Neutrophil (primary cell): Measurements from ENCODE around the gene DMD.

Source experiments
- H3K27ac ChIP-seq: fragments of 200-600 bp; sonication (generic); 2 replicates; pipeline ENCODE4 v1.5.1; 2016; ENCODE audit warnings: mild to moderate bottlenecking, moderate library complexity
- H3K27me3 ChIP-seq: fragments of 200-600 bp; sonication (generic); 2 replicates; pipeline ENCODE4 v1.6.0; 2016; ENCODE audit warnings: mild to moderate bottlenecking
- H3K36me3 ChIP-seq: fragments of 200-600 bp; sonication (generic); 2 replicates; pipeline ENCODE4 v1.5.1; 2017
- H3K4me1 ChIP-seq, 2 experiments: fragments of 200-600 bp in 1 of 2; sonication (generic) in 1 of 2; 1 replicate in 1 of 2; 2 replicates in 1 of 2; pipeline versions ENCODE4 v1.5.1 to v1.6.1; 2013 to 2016; ENCODE audit warnings: low read depth in 1 of 2, low read length in 1 of 2, mild to moderate bottlenecking in 1 of 2, moderate library complexity in 1 of 2; ENCODE audit not compliant: control insufficient read depth in 1 of 2, insufficient read depth in 1 of 2
- H3K4me3 ChIP-seq, 2 experiments: fragments of 200-600 bp in 1 of 2; sonication (generic) in 1 of 2; 1 replicate in 1 of 2; 2 replicates in 1 of 2; pipeline ENCODE4 v1.5.1; 2013 to 2016; ENCODE audit warnings: low read depth in 1 of 2, low read length in 1 of 2, mild to moderate bottlenecking in 1 of 2, moderate library complexity in 1 of 2
- H3K9me3 ChIP-seq: fragments of 200-600 bp; sonication (generic); 2 replicates; pipeline ENCODE4 v1.5.1; 2016
- TF ChIP-seq, protein P1 (sequence below): fragments of 200-600 bp; sonication (generic); IDR thresholded peaks from 2 replicates; pipeline ENCODE4 v1.5.1; 2016; ENCODE audit warnings: antibody characterized with exemption

The DMD gene

GRCh38 chrX:32195611-32196010 lies 1015.7 kb downstream of the DMD start:
- TF ChIP-seq, protein P1, sequence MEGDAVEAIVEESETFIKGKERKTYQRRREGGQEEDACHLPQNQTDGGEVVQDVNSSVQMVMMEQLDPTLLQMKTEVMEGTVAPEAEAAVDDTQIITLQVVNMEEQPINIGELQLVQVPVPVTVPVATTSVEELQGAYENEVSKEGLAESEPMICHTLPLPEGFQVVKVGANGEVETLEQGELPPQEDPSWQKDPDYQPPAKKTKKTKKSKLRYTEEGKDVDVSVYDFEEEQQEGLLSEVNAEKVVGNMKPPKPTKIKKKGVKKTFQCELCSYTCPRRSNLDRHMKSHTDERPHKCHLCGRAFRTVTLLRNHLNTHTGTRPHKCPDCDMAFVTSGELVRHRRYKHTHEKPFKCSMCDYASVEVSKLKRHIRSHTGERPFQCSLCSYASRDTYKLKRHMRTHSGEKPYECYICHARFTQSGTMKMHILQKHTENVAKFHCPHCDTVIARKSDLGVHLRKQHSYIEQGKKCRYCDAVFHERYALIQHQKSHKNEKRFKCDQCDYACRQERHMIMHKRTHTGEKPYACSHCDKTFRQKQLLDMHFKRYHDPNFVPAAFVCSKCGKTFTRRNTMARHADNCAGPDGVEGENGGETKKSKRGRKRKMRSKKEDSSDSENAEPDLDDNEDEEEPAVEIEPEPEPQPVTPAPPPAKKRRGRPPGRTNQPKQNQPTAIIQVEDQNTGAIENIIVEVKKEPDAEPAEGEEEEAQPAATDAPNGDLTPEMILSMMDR = no peak
- Histone ChIP-seq H3K9me3 (no peaks in the 10 kb centered on the region), H3K27ac (no peak overlapping the region), H3K27me3 (no peaks in the 10 kb centered on the region), H3K4me1 (no peaks in the 10 kb centered on the region), H3K4me3 (no peak overlapping the region), H3K36me3 (no peaks in the 10 kb centered on the region)

DNA sequence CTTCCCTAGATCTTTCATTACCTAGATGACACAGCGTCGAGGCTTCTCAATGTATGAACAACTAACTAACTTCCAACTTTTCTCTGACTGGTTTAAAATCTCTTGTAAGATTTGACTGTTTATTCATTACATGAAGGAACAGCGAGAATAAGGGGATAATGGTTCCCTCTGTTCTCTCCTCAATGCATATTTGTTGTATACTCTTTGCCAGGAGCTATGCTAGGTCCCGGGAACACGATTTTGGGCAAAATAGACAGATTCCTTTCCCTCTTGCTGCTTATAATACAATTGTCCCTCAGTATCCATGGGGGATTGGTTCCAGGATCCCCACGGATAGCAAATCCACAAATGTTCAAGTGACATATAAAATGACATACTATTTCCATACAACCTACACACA lies 1020.0 kb downstream of the DMD start:
- no peaks in the 10 kb centered on the region for H3K36me3 ChIP-seq
- H3K4me1 ChIP-seq = no peaks in the 10 kb centered on the region
- H3K27ac ChIP-seq = no peak overlapping the region
- no peak overlapping the region for H3K4me3 ChIP-seq
- H3K27me3 ChIP-seq = no peaks in the 10 kb centered on the region
- TF ChIP-seq, protein P1 = no peak
- H3K9me3 ChIP-seq = no peaks in the 10 kb centered on the region

DNA sequence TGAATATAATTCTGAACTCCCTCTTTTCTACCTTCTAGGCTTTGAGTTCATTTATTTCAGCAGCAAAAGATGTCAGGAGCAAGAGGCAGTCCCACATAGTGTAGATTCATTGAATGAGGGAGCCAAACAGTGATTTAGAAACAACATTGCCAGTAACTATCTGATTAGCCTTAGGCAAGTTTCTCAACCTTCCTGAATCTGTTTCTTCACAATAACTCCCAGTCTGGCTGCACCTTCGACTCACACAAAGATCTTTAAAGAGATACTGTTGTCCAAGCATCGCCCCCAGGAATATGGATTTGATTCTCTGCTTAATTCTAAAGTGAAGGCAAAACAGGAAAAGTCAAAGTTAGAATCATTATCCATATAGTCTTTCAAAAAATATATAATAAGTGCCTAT lies 1026.2 kb downstream of the DMD start:
- H3K36me3 ChIP-seq = no peaks in the 10 kb centered on the region
- no peak overlapping the region for H3K4me3 ChIP-seq
- TF ChIP-seq, protein P1 = no peak
- no peak overlapping the region for H3K27ac ChIP-seq
- no peaks in the 10 kb centered on the region for H3K27me3 ChIP-seq
- H3K9me3 ChIP-seq = no peaks in the 10 kb centered on the region
- H3K4me1 ChIP-seq = no peaks in the 10 kb centered on the region

- no peak overlapping the region for H3K27ac ChIP-seq
- H3K27me3 ChIP-seq = no peaks in the 10 kb centered on the region
- no peaks in the 10 kb centered on the region for H3K9me3 ChIP-seq
- TF ChIP-seq, protein P1 = no peak
- no peak overlapping the region for H3K4me3 ChIP-seq
- H3K36me3 ChIP-seq = no peaks in the 10 kb centered on the region
- no peaks in the 10 kb centered on the region for H3K4me1 ChIP-seq
Observed at GRCh38 chrX:32183066-32183465, 1028.3 kb downstream of the DMD start.

DNA sequence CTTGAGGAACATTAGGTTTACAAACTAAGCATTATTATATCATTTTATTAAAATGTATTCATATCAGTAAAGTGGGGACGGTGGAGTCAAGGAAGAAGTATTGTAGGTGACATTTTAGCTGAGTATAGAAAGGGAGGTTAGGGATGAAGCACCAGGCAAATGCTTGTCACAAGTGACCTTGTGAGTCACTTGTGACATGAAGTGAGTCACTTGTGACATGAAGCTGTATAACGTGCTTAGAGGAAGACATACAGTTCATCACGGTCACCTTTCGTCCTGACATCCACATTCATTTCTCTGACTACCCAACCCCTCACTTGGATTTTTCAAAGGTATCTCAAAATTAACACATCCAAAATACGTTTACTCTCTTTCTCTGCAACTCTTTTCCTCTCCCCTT lies 1034.8 kb downstream of the DMD start:
- no peaks in the 10 kb centered on the region for H3K4me1 ChIP-seq
- H3K4me3 ChIP-seq = no peak overlapping the region
- H3K36me3 ChIP-seq = no peaks in the 10 kb centered on the region
- no peak overlapping the region for H3K27ac ChIP-seq
- TF ChIP-seq, protein P1 = no peak
- H3K9me3 ChIP-seq = no peaks in the 10 kb centered on the region
- H3K27me3 ChIP-seq = no peaks in the 10 kb centered on the region

DNA sequence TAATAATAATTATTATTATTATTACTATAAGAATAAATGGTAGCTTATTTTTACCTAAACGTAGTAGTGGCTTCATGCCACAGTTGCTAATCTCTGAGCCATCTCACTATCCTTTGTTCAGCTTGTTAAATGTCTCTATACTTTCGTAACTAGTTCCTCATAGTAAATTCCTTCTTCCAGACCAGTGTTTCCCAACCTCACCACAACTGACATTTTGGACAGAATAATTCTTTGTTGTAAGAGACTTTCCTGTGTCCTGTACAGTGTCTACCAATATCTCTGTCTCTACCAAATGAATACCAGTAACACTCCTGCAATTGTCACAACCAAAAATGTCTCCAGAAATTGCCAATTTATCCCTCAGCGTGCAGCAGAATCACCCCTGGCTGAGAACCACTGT lies 1040.9 kb downstream of the DMD start:
- Histone ChIP-seq H3K4me3 (no peak overlapping the region), H3K36me3 (no peaks in the 10 kb centered on the region), H3K27ac (no peak overlapping the region), H3K27me3 (no peaks in the 10 kb centered on the region), H3K9me3 (no peaks in the 10 kb centered on the region), H3K4me1 (no peaks in the 10 kb centered on the region)
- TF ChIP-seq, protein P1 = no peak
